HG03520 (cell line): ENCODE data around the gene TET3.

Source experiments
- ATAC-seq: cut with Tn5 transposase; IDR thresholded peaks from one replicate; pipeline ENCODE4 v1.9.1; 2021; ENCODE audit warnings: mild to moderate bottlenecking, moderate library complexity; ENCODE audit not compliant: unreplicated experiment

TET3 gene

GRCh38 chr2:73985308-73986084, 786 bp downstream of the TET3 start:
- peak; percentile 25 for ATAC-seq

- ATAC-seq, result no peak
Observed at GRCh38 chr2:73986085-73986681, 1.5 kb downstream of the TET3 start.

GRCh38 chr2:73987109-73987947, 2.6 kb downstream of the TET3 start:
- no peak for ATAC-seq

- ATAC-seq, result no peak
Observed at GRCh38 chr2:73987948-73988700, 3.4 kb downstream of the TET3 start.

GRCh38 chr2:73989972-73990371, 5.3 kb downstream of the TET3 start:
- no peak for ATAC-seq

GRCh38 chr2:73990531-73990930, 5.8 kb downstream of the TET3 start:
- ATAC-seq, result no peak

- no peak for ATAC-seq
Observed at GRCh38 chr2:73992036-73992435, 7.3 kb downstream of the TET3 start.

GRCh38 chr2:73993376-73993775, 8.7 kb downstream of the TET3 start:
- ATAC-seq, result no peak

GRCh38 chr2:73993778-73994177, 9.1 kb downstream of the TET3 start:
- ATAC-seq, result no peak

GRCh38 chr2:73994178-73994831, 9.6 kb downstream of the TET3 start:
- ATAC-seq, result no peak

GRCh38 chr2:73995810-73996209, 11.1 kb downstream of the TET3 start:
- no peak for ATAC-seq

- ATAC-seq, result no peak
Observed at GRCh38 chr2:73997813-73998212, 13.1 kb downstream of the TET3 start.

GRCh38 chr2:73998451-73998850, 13.7 kb downstream of the TET3 start:
- ATAC-seq, result no peak

- ATAC-seq, result no peak
Observed at GRCh38 chr2:73998933-73999332, 14.2 kb downstream of the TET3 start.

- no peak for ATAC-seq
Observed at GRCh38 chr2:73999881-74000597, 15.3 kb downstream of the TET3 start.

- ATAC-seq, result no peak
Observed at GRCh38 chr2:74000666-74001065, 16.0 kb downstream of the TET3 start.

GRCh38 chr2:74001121-74001520, 16.4 kb downstream of the TET3 start:
- ATAC-seq, result no peak

GRCh38 chr2:74001781-74002504, 17.2 kb downstream of the TET3 start:
- ATAC-seq, result peak; percentile 30
